ENCODE data around the gene ATN1. TPM values are rescaled to one million over a fixed set of nuclear protein-coding genes. Genes with fewer than 3 reads are reported as not detected.
A peak's percentile ranks its signal among the peaks of the same experiment; 100 is the strongest.

Gene ATN1
- total and polyA plus RNA-seq, 4 donors: 3.6 to 12.6 (median 7.9) TPM

DNA sequence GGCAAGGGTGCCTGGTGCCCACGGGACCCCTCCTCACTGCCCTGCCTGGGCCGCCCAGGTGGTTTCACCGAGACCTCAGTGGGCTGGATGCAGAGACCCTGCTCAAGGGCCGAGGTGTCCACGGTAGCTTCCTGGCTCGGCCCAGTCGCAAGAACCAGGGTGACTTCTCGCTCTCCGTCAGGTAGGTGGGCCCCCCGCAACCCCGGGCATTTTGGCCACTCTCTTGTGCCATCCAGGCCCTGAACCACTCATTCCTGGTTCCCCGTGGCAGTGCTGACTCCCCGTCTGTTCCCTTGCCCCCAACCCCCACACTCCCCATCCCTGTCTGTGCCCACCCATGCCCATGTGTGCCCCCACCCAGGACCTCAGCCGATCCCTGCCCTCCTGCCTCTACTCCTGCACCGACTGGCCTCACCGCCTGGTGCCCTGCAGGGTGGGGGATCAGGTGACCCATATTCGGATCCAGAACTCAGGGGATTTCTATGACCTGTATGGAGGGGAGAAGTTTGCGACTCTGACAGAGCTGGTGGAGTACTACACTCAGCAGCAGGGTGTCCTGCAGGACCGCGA, 23.9 kb downstream of the ATN1 start:
- peaks cover 0 to 7% (median 6%) of the 10 kb centered on the region in 4 donors for H3K4me1 ChIP-seq (ENCODE audit: control insufficient read depth in 4 of 4, insufficient read depth in 4 of 4, low read length in 3 of 4)
- no peaks in the 10 kb centered on the region for H3K9me3 ChIP-seq (ENCODE audit: control insufficient read depth in 4 of 4, low read length in 3 of 4)
- WGBS: 81% methylated on average over 20 of the region's 20 CpGs
- H3K4me3 ChIP-seq (ENCODE audit: low read depth in 1 of 3, low read length in 3 of 3): peak overlapping the region; percentile 12 to 53 (median 41)
- TF ChIP-seq JUND (IDR thresholded peaks at IDR 0.05) (no peak), RXRA (IDR thresholded peaks at IDR 0.05) (no peak), FOXA1 (IDR thresholded peaks at IDR 0.05) (no peak), FOXA2 (IDR thresholded peaks at IDR 0.05) (no peak), SP1 (IDR thresholded peaks at IDR 0.05) (no peak)
- TF ChIP-seq, protein P1, sequence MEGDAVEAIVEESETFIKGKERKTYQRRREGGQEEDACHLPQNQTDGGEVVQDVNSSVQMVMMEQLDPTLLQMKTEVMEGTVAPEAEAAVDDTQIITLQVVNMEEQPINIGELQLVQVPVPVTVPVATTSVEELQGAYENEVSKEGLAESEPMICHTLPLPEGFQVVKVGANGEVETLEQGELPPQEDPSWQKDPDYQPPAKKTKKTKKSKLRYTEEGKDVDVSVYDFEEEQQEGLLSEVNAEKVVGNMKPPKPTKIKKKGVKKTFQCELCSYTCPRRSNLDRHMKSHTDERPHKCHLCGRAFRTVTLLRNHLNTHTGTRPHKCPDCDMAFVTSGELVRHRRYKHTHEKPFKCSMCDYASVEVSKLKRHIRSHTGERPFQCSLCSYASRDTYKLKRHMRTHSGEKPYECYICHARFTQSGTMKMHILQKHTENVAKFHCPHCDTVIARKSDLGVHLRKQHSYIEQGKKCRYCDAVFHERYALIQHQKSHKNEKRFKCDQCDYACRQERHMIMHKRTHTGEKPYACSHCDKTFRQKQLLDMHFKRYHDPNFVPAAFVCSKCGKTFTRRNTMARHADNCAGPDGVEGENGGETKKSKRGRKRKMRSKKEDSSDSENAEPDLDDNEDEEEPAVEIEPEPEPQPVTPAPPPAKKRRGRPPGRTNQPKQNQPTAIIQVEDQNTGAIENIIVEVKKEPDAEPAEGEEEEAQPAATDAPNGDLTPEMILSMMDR (IDR thresholded peaks at IDR 0.05; ENCODE audit: low read depth, low read length, missing input control): no peak
- TF ChIP-seq, protein P2, sequence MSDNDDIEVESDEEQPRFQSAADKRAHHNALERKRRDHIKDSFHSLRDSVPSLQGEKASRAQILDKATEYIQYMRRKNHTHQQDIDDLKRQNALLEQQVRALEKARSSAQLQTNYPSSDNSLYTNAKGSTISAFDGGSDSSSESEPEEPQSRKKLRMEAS (IDR thresholded peaks at IDR 0.05): no peak
- H3K9ac ChIP-seq (ENCODE audit: low read depth in 1 of 2, low read length in 2 of 2): peak overlapping the region in 1 of 2 donors; percentile 32
- peak overlapping the region; percentile 64 to 81 for H3K27ac ChIP-seq (ENCODE audit: low read depth in 1 of 2, low read length in 2 of 2)
- H3K36me3 ChIP-seq (ENCODE audit: control insufficient read depth in 4 of 4, insufficient read depth in 3 of 4, low read depth in 1 of 4, low read length in 3 of 4): no peaks in the 10 kb centered on the region
- DNase-seq (ENCODE audit: low spot score): no peak
- no peaks in the 10 kb centered on the region for H3K27me3 ChIP-seq (ENCODE audit: control insufficient read depth in 4 of 4, insufficient read depth in 4 of 4, low read length in 3 of 4)

DNA sequence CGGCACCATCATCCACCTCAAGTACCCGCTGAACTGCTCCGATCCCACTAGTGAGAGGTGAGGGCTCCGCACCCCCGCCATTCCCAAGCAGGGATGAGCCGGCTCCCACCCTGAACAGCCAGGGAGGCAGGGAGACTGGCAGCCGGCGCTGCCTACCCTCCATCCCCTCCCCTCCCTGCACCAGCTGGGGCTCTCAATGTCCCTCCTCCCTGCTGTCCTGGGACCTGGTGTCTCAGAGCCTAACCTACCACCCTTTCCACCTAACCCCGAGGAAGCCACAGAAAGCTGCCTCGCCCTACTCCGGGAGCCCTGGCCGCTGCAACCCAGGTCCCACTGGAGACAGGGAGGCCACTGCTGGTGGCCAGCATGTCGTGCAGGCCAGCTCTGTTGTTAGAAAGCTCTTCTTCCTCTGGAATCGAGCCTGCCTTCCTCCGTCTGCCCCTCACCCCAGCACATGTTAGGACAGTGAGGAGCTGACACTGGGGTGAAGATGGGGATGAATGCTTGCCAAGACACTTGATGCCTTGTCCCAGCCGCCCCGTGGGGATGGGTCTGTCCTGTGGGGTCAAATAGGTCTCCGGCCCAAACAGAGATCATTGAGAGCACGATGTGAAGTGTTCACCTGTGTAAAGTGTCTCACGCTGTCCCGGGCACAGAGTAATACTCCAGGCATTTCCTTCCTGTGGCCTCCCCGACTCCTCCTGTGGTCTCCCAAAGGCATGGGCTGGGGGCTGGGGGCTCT, 24.5 kb downstream of the ATN1 start:
- Histone ChIP-seq H3K9me3 (ENCODE audit: control insufficient read depth in 4 of 4, low read length in 3 of 4) (no peaks in the 10 kb centered on the region), H3K4me1 (ENCODE audit: control insufficient read depth in 4 of 4, insufficient read depth in 4 of 4, low read length in 3 of 4) (peaks cover 0 to under 1% (median 0%) of the 10 kb centered on the region in 4 donors), H3K27me3 (ENCODE audit: control insufficient read depth in 4 of 4, insufficient read depth in 4 of 4, low read length in 3 of 4) (no peaks in the 10 kb centered on the region), H3K9ac (ENCODE audit: low read depth in 1 of 2, low read length in 2 of 2) (peak overlapping the region; percentile 22 to 65), H3K4me3 (ENCODE audit: low read depth in 1 of 3, low read length in 3 of 3) (peak overlapping the region; percentile 12 to 53 (median 41)), H3K36me3 (ENCODE audit: control insufficient read depth in 4 of 4, insufficient read depth in 3 of 4, low read depth in 1 of 4, low read length in 3 of 4) (peaks cover 0 to 3% (median 0%) of the 10 kb centered on the region in 4 donors), H3K27ac (ENCODE audit: low read depth in 1 of 2, low read length in 2 of 2) (peak overlapping the region; percentile 64 to 81)
- DNase-seq (ENCODE audit: low spot score): no peak
- WGBS: 76% methylated on average over 22 of the region's 22 CpGs
- TF ChIP-seq FOXA2 (IDR thresholded peaks at IDR 0.05) (no peak), EGR1 (IDR thresholded peaks at IDR 0.05; ENCODE audit: low read depth in 2 of 2) (no peak), YY1 (IDR thresholded peaks at IDR 0.05) (no peak), JUND (IDR thresholded peaks at IDR 0.05) (no peak)
- TF ChIP-seq, protein P3, sequence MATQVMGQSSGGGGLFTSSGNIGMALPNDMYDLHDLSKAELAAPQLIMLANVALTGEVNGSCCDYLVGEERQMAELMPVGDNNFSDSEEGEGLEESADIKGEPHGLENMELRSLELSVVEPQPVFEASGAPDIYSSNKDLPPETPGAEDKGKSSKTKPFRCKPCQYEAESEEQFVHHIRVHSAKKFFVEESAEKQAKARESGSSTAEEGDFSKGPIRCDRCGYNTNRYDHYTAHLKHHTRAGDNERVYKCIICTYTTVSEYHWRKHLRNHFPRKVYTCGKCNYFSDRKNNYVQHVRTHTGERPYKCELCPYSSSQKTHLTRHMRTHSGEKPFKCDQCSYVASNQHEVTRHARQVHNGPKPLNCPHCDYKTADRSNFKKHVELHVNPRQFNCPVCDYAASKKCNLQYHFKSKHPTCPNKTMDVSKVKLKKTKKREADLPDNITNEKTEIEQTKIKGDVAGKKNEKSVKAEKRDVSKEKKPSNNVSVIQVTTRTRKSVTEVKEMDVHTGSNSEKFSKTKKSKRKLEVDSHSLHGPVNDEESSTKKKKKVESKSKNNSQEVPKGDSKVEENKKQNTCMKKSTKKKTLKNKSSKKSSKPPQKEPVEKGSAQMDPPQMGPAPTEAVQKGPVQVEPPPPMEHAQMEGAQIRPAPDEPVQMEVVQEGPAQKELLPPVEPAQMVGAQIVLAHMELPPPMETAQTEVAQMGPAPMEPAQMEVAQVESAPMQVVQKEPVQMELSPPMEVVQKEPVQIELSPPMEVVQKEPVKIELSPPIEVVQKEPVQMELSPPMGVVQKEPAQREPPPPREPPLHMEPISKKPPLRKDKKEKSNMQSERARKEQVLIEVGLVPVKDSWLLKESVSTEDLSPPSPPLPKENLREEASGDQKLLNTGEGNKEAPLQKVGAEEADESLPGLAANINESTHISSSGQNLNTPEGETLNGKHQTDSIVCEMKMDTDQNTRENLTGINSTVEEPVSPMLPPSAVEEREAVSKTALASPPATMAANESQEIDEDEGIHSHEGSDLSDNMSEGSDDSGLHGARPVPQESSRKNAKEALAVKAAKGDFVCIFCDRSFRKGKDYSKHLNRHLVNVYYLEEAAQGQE (IDR thresholded peaks at IDR 0.05): no peak
